ENCODE measurements around the gene RBM4.
"Not testable (repeated sequence)": the region's sequence is repeated elsewhere in the genome, so short reads cannot be mapped to it uniquely, and the experiment has no call there.

The RBM4 gene

GRCh38 chr11:66638177-66639065, at the start of gene RBM4:
RBM4 (plus strand) TSS chr11:66638703; CDS start chr11:66639712, 1,009 bp downstream.
- peak within 1 kb of the TSS; percentile 97 for H3K4me3 ChIP-seq (ENCODE audit: low read depth, low read length)
- no peaks in the 10 kb centered on the region for H3K27me3 ChIP-seq (ENCODE audit: control insufficient read depth, insufficient read depth, low read length)
- H3K27ac ChIP-seq (ENCODE audit: low read depth, low read length) = peak within 1 kb of the TSS; percentile 96
- H3K9me3 ChIP-seq (ENCODE audit: control insufficient read depth, insufficient read depth, low read length) = no peaks in the 10 kb centered on the region
- peaks cover 32% of the 10 kb centered on the region for H3K4me1 ChIP-seq (ENCODE audit: control insufficient read depth, insufficient read depth, low read length)
- peak within 1 kb of the TSS; percentile 100 for H3K9ac ChIP-seq (ENCODE audit: low read depth, low read length)
- H3K36me3 ChIP-seq (ENCODE audit: control insufficient read depth, insufficient read depth, low read length) = peaks cover 61% of the 10 kb centered on the region

GRCh38 chr11:66589315-66589714, 49.2 kb upstream of the RBM4 start:
- H3K4me3 ChIP-seq (ENCODE audit: low read depth, low read length); H3K36me3 ChIP-seq (ENCODE audit: control insufficient read depth, insufficient read depth, low read length); H3K27ac ChIP-seq (ENCODE audit: low read depth, low read length); H3K27me3 ChIP-seq (ENCODE audit: control insufficient read depth, insufficient read depth, low read length); H3K9ac ChIP-seq (ENCODE audit: low read depth, low read length); H3K4me1 ChIP-seq (ENCODE audit: control insufficient read depth, insufficient read depth, low read length): not testable (repeated sequence)
- H3K9me3 ChIP-seq (ENCODE audit: control insufficient read depth, insufficient read depth, low read length) = peaks cover 14% of the 10 kb centered on the region

DNA sequence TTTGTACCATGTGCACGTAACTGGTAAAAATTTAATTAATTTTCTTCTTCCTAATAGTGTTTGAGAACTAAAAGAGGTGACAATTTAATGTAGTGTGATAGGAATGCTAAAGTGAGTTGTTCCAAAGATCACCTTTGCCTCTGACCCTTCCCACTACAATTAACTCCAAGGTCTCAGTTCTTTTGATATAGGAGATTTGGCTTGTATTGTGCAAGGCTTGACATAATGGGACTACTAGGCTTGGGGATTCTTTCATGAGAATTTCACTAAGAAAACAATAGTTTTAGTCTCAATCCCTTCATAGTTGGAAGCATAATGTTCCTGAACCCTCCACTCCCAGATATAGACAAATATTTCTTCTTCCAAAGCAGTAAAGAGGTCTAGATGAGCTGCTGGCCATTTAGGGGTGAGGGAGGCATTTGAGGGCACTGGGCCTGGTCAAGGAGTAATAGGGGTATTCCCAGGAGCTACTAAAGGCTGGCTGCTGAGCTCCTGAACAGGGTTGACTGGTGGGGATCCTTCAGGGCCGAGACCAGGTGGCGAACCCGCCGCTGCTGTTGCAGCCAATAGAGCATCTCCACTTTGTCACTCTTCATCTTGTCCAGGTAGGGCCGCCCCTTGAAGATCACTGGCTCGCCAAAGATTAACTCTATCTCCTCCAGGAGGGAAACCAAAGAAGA, 48.4 kb upstream of the RBM4 start:
- peaks cover 14% of the 10 kb centered on the region for H3K9me3 ChIP-seq (ENCODE audit: control insufficient read depth, insufficient read depth, low read length)
- no peak overlapping the region for H3K4me3 ChIP-seq (ENCODE audit: low read depth, low read length)
- H3K9ac ChIP-seq (ENCODE audit: low read depth, low read length) = no peak overlapping the region
- H3K27me3 ChIP-seq (ENCODE audit: control insufficient read depth, insufficient read depth, low read length) = peaks cover 5% of the 10 kb centered on the region; the same call in 1 of the 2 replicates
- H3K27ac ChIP-seq (ENCODE audit: low read depth, low read length) = no peak overlapping the region
- no peaks in the 10 kb centered on the region for H3K36me3 ChIP-seq (ENCODE audit: control insufficient read depth, insufficient read depth, low read length)
- H3K4me1 ChIP-seq (ENCODE audit: control insufficient read depth, insufficient read depth, low read length) = 0 out of 2 replicates have a peak, but pooled peaks cover 5% of the 10 kb centered on the region

- Histone ChIP-seq H3K36me3 (ENCODE audit: control insufficient read depth, insufficient read depth, low read length) (no peaks in the 10 kb centered on the region), H3K9me3 (ENCODE audit: control insufficient read depth, insufficient read depth, low read length) (peaks cover 8% of the 10 kb centered on the region), H3K27ac (ENCODE audit: low read depth, low read length) (no peak overlapping the region), H3K9ac (ENCODE audit: low read depth, low read length) (no peak overlapping the region), H3K4me1 (ENCODE audit: control insufficient read depth, insufficient read depth, low read length) (0 out of 2 replicates have a peak, but pooled peaks cover 5% of the 10 kb centered on the region), H3K27me3 (ENCODE audit: control insufficient read depth, insufficient read depth, low read length) (peaks cover 5% of the 10 kb centered on the region; the same call in 1 of the 2 replicates), H3K4me3 (ENCODE audit: low read depth, low read length) (no peak overlapping the region)
These were observed 47.3 kb upstream of the RBM4 start for GRCh38 chr11:66591175-66591574.

DNA sequence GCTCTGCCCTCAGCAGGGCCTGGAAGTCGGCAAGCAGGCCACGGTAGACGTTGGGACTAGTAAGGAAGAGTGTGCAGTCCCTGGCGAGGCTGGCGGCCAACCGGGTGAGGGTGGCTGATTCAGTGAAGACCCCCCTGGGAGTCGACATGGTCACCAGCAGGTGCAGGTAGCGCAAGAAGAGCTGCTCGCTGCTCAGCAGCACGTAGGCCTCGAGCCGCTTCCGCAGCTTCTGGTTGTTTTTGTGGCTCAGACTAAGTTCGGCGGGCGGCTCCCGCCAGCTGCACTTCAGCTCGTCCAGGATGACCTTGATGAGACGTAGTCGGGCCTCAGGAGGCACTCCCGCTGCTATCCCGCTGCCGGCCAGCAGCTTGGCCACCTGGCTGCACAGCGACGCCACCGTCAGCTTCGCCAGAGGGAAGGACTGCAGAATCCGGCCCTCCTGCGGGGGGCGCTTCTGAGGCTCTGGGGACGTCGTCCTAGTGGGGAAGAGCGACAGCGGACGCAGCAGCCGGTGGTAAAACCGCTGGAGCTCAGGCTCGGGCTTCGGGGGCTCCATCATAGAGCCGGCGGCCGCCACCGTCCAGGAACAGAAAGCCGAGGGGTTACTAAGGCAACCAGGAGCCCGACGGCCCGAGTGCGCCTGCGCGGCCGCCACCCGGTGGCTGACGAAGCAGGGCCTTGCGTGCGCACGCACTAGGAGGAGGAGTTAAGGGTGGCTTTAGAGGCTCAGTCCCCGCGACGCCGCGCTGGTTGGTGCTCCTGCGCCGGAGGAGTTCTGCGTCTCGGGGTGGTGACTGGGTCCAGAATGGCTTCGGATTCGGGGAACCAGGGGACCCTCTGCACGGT, 45.8 kb upstream of the RBM4 start, which contains the start of the genes CCDC87 and CCS:
TSS of gene CCDC87 (minus strand) at position 607 of the 846 bp plus-strand sequence. CDS start at position 559, 48 bp downstream.
TSS of gene CCS (plus strand) at position 729 of the 846 bp plus-strand sequence. CDS start at position 806, 77 bp downstream.
- H3K9ac ChIP-seq (ENCODE audit: low read depth, low read length) = peak within 1 kb of the TSS; percentile 19; the same call in 1 of the 2 replicates
- H3K27me3 ChIP-seq (ENCODE audit: control insufficient read depth, insufficient read depth, low read length) = peaks cover 5% of the 10 kb centered on the region; the same call in 1 of the 2 replicates
- H3K4me3 ChIP-seq (ENCODE audit: low read depth, low read length) = peak within 1 kb of the TSS; percentile 60
- H3K27ac ChIP-seq (ENCODE audit: low read depth, low read length) = peak within 1 kb of the TSS; percentile 71
- 0 out of 2 replicates have a peak, but pooled peaks cover 5% of the 10 kb centered on the region for H3K4me1 ChIP-seq (ENCODE audit: control insufficient read depth, insufficient read depth, low read length)
- no peaks in the 10 kb centered on the region for H3K36me3 ChIP-seq (ENCODE audit: control insufficient read depth, insufficient read depth, low read length)
- H3K9me3 ChIP-seq (ENCODE audit: control insufficient read depth, insufficient read depth, low read length) = peaks cover 8% of the 10 kb centered on the region

GRCh38 chr11:66593303-66593635, 45.2 kb upstream of the RBM4 start:
- peak overlapping the region; percentile 71 for H3K27ac ChIP-seq (ENCODE audit: low read depth, low read length)
- peak overlapping the region; percentile 19; the same call in 1 of the 2 replicates for H3K9ac ChIP-seq (ENCODE audit: low read depth, low read length)
- H3K36me3 ChIP-seq (ENCODE audit: control insufficient read depth, insufficient read depth, low read length) = no peaks in the 10 kb centered on the region
- peak overlapping the region; percentile 60 for H3K4me3 ChIP-seq (ENCODE audit: low read depth, low read length)
- H3K4me1 ChIP-seq (ENCODE audit: control insufficient read depth, insufficient read depth, low read length) = 0 out of 2 replicates have a peak, but pooled peaks cover 5% of the 10 kb centered on the region
- H3K27me3 ChIP-seq (ENCODE audit: control insufficient read depth, insufficient read depth, low read length) = peaks cover 5% of the 10 kb centered on the region; the same call in 1 of the 2 replicates
- peaks cover 8% of the 10 kb centered on the region for H3K9me3 ChIP-seq (ENCODE audit: control insufficient read depth, insufficient read depth, low read length)

GRCh38 chr11:66593650-66594049, 44.9 kb upstream of the RBM4 start:
- Histone ChIP-seq H3K36me3 (ENCODE audit: control insufficient read depth, insufficient read depth, low read length) (0 out of 2 replicates have a peak, but pooled peaks cover 2% of the 10 kb centered on the region), H3K4me1 (ENCODE audit: control insufficient read depth, insufficient read depth, low read length) (0 out of 2 replicates have a peak, but pooled peaks cover 5% of the 10 kb centered on the region), H3K4me3 (ENCODE audit: low read depth, low read length) (peak overlapping the region; percentile 60), H3K27ac (ENCODE audit: low read depth, low read length) (no peak overlapping the region), H3K27me3 (ENCODE audit: control insufficient read depth, insufficient read depth, low read length) (peaks cover 5% of the 10 kb centered on the region; the same call in 1 of the 2 replicates), H3K9me3 (ENCODE audit: control insufficient read depth, insufficient read depth, low read length) (peaks cover 8% of the 10 kb centered on the region), H3K9ac (ENCODE audit: low read depth, low read length) (no peak overlapping the region)

DNA sequence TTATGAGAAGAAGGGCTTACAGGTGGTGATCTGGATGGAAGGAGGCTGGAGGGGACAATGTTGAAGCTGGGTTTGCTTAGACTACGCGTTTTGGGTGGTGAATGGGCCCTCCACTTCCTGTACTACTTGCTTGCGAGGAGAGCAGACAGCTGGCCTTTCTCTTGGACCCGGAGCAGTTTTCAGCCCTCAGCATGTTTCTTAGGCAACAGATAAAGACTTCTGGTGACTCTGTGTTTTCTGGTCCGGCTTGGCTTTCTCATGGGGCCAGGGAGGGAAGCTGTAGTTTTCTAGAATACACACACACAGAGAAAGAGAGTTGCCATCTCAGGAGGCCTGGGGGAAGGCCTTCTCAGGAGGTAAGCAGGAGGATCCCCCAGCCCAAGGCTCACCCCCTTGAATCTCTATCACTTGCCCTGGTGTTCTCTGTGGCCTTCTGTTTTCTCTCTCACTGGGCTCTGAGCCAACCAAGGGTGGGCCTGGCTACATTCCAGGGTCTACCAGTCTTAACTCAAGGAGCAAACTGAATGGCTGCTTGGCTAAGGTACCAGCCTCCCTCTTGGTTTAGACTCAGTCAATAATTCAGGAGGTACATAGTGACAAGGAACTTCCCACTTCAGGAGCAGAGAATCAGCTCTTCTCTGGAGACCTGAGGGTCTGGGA, 43.1 kb upstream of the RBM4 start:
- Histone ChIP-seq H3K4me1 (ENCODE audit: control insufficient read depth, insufficient read depth, low read length) (0 out of 2 replicates have a peak, but pooled peaks cover 5% of the 10 kb centered on the region), H3K9me3 (ENCODE audit: control insufficient read depth, insufficient read depth, low read length) (peaks cover 8% of the 10 kb centered on the region), H3K27ac (ENCODE audit: low read depth, low read length) (no peak overlapping the region), H3K27me3 (ENCODE audit: control insufficient read depth, insufficient read depth, low read length) (peaks cover 5% of the 10 kb centered on the region; the same call in 1 of the 2 replicates), H3K36me3 (ENCODE audit: control insufficient read depth, insufficient read depth, low read length) (peaks cover 15% of the 10 kb centered on the region; the same call in 1 of the 2 replicates), H3K4me3 (ENCODE audit: low read depth, low read length) (no peak overlapping the region), H3K9ac (ENCODE audit: low read depth, low read length) (no peak overlapping the region)

- H3K27ac ChIP-seq (ENCODE audit: low read depth, low read length) = no peak overlapping the region
- no peaks in the 10 kb centered on the region for H3K27me3 ChIP-seq (ENCODE audit: control insufficient read depth, insufficient read depth, low read length)
- H3K36me3 ChIP-seq (ENCODE audit: control insufficient read depth, insufficient read depth, low read length) = peaks cover 28% of the 10 kb centered on the region
- no peaks in the 10 kb centered on the region for H3K9me3 ChIP-seq (ENCODE audit: control insufficient read depth, insufficient read depth, low read length)
- no peak overlapping the region for H3K4me3 ChIP-seq (ENCODE audit: low read depth, low read length)
- no peak overlapping the region for H3K9ac ChIP-seq (ENCODE audit: low read depth, low read length)
- H3K4me1 ChIP-seq (ENCODE audit: control insufficient read depth, insufficient read depth, low read length) = no peaks in the 10 kb centered on the region
These were observed 39.5 kb upstream of the RBM4 start for GRCh38 chr11:66598993-66599392.

DNA sequence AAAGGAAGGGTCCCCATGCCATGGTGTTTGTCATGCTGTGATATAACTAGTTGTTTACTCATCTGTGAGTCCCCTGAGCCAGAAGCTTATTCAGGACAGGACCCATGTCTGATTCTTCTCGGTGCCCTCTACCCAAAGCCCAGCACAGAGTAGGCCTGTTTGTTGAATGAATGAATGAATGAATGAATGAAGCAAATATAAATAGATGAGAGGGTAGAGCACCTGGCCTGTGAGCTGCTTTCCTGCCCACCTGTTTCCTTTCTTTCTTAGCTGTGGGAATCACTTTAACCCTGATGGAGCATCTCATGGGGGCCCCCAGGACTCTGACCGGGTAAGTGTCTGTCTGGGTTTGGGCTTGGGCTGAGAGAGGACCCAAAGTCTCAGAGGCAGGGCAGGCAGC, 38.3 kb upstream of the RBM4 start:
- Histone ChIP-seq H3K9me3 (ENCODE audit: control insufficient read depth, insufficient read depth, low read length) (no peaks in the 10 kb centered on the region), H3K9ac (ENCODE audit: low read depth, low read length) (no peak overlapping the region), H3K4me3 (ENCODE audit: low read depth, low read length) (no peak overlapping the region), H3K4me1 (ENCODE audit: control insufficient read depth, insufficient read depth, low read length) (no peaks in the 10 kb centered on the region), H3K36me3 (ENCODE audit: control insufficient read depth, insufficient read depth, low read length) (peaks cover 39% of the 10 kb centered on the region), H3K27me3 (ENCODE audit: control insufficient read depth, insufficient read depth, low read length) (no peaks in the 10 kb centered on the region), H3K27ac (ENCODE audit: low read depth, low read length) (no peak overlapping the region)

All from HUES48 (cell line).